ENCODE results near the gene GLOD4.

DNA sequence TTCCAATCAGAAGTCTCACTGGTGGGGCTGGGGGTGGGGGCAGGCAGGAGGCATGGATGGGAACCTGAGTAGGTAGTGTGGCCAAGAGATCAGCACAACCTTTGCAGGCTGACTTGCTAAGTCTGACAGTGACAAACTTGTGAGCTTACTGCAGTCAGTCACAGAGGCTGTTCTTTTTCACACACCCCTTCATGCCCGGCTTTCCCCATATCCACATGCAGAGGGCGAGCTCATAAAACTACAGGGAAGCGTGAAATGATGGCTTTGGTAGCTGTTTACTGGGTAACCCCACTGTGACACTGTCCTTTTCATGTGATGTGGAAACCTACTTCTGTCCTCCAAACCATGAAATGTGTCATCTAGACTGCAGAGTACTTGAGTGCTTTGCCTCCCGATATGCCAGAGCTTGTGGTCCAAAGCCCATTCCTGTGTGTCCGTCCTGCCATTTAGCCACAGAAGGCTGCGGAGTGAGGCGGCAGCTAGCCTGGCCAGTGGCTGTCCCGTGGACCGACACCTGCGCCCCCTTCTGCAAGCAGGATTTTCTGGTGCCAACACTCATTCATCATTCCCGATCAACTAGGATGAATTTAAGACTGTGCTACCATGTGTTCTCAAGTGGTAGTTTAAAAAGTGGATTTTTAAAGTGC lies 39.8 kb downstream of the GLOD4 start:
- TF ChIP-seq, protein P1, sequence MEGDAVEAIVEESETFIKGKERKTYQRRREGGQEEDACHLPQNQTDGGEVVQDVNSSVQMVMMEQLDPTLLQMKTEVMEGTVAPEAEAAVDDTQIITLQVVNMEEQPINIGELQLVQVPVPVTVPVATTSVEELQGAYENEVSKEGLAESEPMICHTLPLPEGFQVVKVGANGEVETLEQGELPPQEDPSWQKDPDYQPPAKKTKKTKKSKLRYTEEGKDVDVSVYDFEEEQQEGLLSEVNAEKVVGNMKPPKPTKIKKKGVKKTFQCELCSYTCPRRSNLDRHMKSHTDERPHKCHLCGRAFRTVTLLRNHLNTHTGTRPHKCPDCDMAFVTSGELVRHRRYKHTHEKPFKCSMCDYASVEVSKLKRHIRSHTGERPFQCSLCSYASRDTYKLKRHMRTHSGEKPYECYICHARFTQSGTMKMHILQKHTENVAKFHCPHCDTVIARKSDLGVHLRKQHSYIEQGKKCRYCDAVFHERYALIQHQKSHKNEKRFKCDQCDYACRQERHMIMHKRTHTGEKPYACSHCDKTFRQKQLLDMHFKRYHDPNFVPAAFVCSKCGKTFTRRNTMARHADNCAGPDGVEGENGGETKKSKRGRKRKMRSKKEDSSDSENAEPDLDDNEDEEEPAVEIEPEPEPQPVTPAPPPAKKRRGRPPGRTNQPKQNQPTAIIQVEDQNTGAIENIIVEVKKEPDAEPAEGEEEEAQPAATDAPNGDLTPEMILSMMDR (IDR thresholded peaks at IDR 0.05): no peak
- TF ChIP-seq POLR2A (IDR thresholded peaks at IDR 0.05): no peak

Data from body of pancreas (tissue), 4 donors.